GM21367 (cell line): ENCODE data around the gene CCDC159.

Source experiments
- ATAC-seq: cut with Tn5 transposase; IDR thresholded peaks from one replicate; pipeline ENCODE4 v1.9.1; 2021; ENCODE audit not compliant: unreplicated experiment

Gene CCDC159

DNA sequence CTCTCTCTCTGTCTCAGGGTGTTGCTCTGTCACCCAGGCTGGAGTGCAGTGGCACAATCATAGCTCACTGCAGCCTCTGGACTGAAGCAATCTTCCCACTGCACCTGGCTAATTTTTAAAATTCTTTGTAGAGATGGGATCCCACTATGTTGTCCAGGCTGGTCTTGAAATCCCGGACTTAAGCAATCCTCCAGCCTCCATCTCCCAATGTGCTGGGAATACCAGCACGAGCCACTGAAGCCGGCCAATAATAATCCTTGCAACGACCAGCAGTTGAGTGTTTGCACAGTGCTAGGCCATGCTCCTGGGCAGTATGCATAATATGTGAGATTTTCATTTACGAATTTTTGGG lies 38.4 kb downstream of the CCDC159 start:
- ATAC-seq: no peak

GRCh38 chr19:11387162-11388034 lies 41.1 kb downstream of the CCDC159 start:
- no peak for ATAC-seq

GRCh38 chr19:11390359-11390758 lies 44.0 kb downstream of the CCDC159 start:
- ATAC-seq: no peak

DNA sequence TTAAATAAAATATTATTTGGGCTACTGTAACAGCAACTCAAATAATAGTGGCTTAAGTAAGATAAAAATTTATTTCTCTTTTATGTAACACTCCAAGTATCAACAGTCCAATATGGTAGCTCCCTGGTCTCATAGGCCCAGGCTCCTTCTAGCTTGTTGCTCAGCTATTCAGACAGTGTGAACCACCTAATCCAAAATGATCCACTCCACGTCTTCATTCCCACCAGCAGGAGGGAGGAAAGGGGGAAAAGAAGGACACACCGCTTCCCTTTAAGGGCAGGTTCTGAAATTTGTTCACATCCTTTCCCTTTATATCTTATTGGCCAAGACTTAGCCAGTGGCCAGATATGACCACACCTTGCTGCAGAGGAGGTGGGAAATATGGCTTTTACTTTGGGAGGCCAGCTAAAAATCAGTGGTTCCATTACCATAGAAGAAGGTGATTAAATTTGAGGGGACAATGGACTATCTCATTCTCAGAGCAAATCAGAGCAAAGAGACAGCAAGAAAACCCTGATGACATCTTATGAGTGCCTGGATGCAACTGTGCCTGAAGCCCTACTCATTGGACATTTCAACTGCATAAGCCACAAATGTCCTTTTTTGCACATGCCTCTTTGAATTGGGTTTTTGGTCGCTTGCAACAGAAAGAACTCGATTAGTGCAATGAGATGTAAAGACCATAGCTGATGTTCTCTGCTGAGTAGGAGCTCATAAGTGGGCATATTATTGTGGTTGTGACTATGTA lies 44.8 kb downstream of the CCDC159 start:
- no peak for ATAC-seq

- no peak for ATAC-seq
Observed at GRCh38 chr19:11397089-11397610, 50.8 kb downstream of the CCDC159 start.

- no peak for ATAC-seq
Observed at GRCh38 chr19:11399667-11400066, 53.3 kb downstream of the CCDC159 start.

DNA sequence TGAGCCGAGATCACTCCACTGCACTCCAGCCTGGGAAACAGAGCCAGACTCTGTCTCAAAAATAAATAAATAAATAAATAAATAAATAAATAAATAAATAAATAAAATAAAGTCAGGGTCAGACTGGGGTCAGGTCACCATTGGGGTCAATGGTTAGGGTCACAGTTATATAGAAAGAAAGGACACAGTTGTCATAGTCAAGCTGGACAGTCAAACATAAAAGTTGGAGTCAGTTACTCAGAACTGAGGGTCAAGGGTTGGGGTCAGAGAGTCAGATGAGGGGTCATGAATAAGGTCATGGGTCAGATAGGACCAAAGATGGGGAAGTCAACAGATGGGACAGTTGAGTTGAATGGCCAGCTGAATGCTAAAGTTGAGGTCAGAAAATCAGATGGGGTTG lies 54.5 kb downstream of the CCDC159 start:
- ATAC-seq: no peak

DNA sequence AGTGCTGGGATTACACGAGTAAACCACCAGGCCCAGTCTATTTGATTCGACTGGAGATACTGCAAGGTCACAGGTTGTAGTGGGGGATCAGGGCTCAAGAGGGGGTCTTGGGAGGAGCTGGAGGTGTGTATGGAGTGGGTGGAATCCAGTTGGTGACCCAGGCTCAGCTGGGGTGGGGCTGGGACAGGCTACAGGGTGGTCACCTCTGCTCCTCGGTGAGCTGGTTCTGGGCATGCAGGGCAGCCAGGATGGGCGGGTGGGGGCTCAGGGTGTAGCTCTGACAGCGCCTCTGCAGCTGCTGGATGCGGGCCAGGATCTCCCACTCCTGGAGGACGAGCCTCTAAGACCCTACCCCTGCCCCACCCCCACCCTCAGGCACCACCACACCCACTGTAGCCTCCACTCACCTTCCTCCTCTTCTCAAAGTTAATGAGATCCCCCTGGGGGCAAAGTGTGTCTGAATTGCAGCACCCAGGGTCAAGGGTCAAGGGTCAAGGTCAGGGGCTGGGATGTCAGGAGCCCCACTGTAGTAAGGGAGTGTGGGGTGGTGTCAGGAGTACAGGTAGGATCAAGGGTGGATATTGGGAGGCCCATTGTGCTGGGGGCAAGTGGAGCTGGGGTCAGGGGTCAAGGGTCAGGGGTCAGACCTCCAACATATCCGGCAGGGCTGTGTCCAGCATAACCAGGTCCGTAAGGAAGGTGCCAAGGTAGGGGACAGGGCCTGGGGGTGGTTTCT lies 55.7 kb downstream of the CCDC159 start:
- ATAC-seq: no peak
